Stomach (tissue), 9 donors: ENCODE results near the gene UBQLN3. TPM values are rescaled to one million over a fixed set of nuclear protein-coding genes. Genes with fewer than 3 reads are reported as not detected.

Experiments
- DNase-seq, 2 donors: peaks; one replicate each; pipeline versions ENCODE4 v3.0.0 to v3.0.0-alpha.2; 2013 to 2019
- H3K27ac ChIP-seq, 5 donors: fragments of 200-600 bp in 4 of 5; sonication (generic) in 4 of 5; one replicate each; pipeline ENCODE4 v1.5.1; 2013 to 2019; ENCODE audit warnings: mild to moderate bottlenecking in 1 of 5, moderate library complexity in 1 of 5
- H3K27me3 ChIP-seq, 3 donors: fragments of 200-600 bp; sonication (generic); one replicate each; pipeline ENCODE4 v1.5.1; 2017 to 2019; ENCODE audit warnings: mixed run types in 1 of 3
- H3K36me3 ChIP-seq, 4 donors: fragments of 200-600 bp; sonication (generic); 1 replicate in 3 of 4; 2 replicates in 1 of 4; pipeline ENCODE4 v1.5.1; 2016 to 2019
- H3K4me1 ChIP-seq, 4 donors: fragments of 200-600 bp; sonication (generic); one replicate each; pipeline ENCODE4 v1.5.1; 2016 to 2019
- H3K4me3 ChIP-seq, 4 donors: fragments of 200-600 bp; sonication (generic) in 3 of 4; one replicate each; pipeline ENCODE4 v1.5.1; 2016 to 2019; ENCODE audit warnings: mild to moderate bottlenecking in 1 of 4
- H3K9me3 ChIP-seq, 4 donors: fragments of 200-600 bp; sonication (generic); one replicate each; pipeline ENCODE4 v1.5.1; 2016 to 2019
- EP300 ChIP-seq: sonication (generic); formaldehyde crosslinking; IDR thresholded peaks from one replicate; pipeline ENCODE4 v1.6.1; 2017; ENCODE audit warnings: antibody characterized with exemption
- POLR2A ChIP-seq, 4 donors: fragments of 450-650 bp; IDR thresholded peaks; one replicate each; pipeline ENCODE4 v1.6.1; 2016; ENCODE audit warnings: antibody characterized with exemption in 4 of 4, control low read depth in 2 of 4, mild to moderate bottlenecking in 1 of 4, moderate library complexity in 1 of 4
- POLR2AphosphoS5 ChIP-seq, 3 donors: sonication (generic); formaldehyde crosslinking; IDR thresholded peaks; one replicate each; pipeline ENCODE4 v1.6.1; 2016; ENCODE audit warnings: antibody characterized with exemption in 3 of 3
- WGBS, 5 donors: extraction: QIAGEN DNeasy Blood & Tissue Kit in 3 of 5; methylation state at CpG; one replicate each; pipeline versions ENCODE4 v1.1.5 to v1.1.7; 2013 to 2018; 5-methylcytosine and 5-hydroxymethylcytosine counted together
- intact Hi-C: fragments of 100-400 bp; cut with DNase I; formaldehyde crosslinking; loops from one replicate; pipeline ENCODE4 v1.15.1; 2023; ENCODE audit warnings: low total_unique reads
- polyA plus RNA-seq, 3 donors: library from polyadenylated mRNA; stranded (reverse); fragments of 200-250 nt; gene quantifications; one replicate each; pipeline ENCODE4 v1.2.3, GENCODE V29; 2013
- total RNA-seq, 5 donors: library from RNA; depleted of rRNA; stranded (reverse); fragments of >200 nt; gene quantifications; one replicate each; pipeline versions ENCODE4 v1.1.0 to v1.2.3, GENCODE V29; 2014 to 2016
- TF ChIP-seq, protein P1 (sequence below), 7 experiments: fragments of 450-650 bp in 4 of 7; fragments of 200-600 bp in 3 of 7; sonication (generic) in 3 of 7; IDR thresholded peaks; one replicate each; pipeline ENCODE4 v1.5.1; 2016 to 2019; ENCODE audit warnings: antibody characterized with exemption in 7 of 7, control low read depth in 2 of 7, mild to moderate bottlenecking in 1 of 7
- donor health status: healthy with polysubstance abuse.
- donor health status: Bipolar disorder and iron deficiency.
- donor health status: healthy.

Gene UBQLN3
- total and polyA plus RNA-seq, 8 donors = 1.1 TPM; not detected in 7

GRCh38 chr11:5499671-5500070, 10.1 kb downstream of the UBQLN3 start:
- no peaks in the 10 kb centered on the region for H3K9me3 ChIP-seq
- no peak overlapping the region for H3K4me3 ChIP-seq
- no peaks in the 10 kb centered on the region for H3K27me3 ChIP-seq
- intact Hi-C loops = no loop called here
- H3K27ac ChIP-seq = no peak overlapping the region
- H3K4me1 ChIP-seq = no peaks in the 10 kb centered on the region
- no peak for DNase-seq
- no peak for TF ChIP-seq POLR2AphosphoS5 (IDR thresholded peaks at IDR 0.05)
- TF ChIP-seq POLR2A (IDR thresholded peaks at IDR 0.05) = no peak
- TF ChIP-seq, protein P1, sequence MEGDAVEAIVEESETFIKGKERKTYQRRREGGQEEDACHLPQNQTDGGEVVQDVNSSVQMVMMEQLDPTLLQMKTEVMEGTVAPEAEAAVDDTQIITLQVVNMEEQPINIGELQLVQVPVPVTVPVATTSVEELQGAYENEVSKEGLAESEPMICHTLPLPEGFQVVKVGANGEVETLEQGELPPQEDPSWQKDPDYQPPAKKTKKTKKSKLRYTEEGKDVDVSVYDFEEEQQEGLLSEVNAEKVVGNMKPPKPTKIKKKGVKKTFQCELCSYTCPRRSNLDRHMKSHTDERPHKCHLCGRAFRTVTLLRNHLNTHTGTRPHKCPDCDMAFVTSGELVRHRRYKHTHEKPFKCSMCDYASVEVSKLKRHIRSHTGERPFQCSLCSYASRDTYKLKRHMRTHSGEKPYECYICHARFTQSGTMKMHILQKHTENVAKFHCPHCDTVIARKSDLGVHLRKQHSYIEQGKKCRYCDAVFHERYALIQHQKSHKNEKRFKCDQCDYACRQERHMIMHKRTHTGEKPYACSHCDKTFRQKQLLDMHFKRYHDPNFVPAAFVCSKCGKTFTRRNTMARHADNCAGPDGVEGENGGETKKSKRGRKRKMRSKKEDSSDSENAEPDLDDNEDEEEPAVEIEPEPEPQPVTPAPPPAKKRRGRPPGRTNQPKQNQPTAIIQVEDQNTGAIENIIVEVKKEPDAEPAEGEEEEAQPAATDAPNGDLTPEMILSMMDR (IDR thresholded peaks at IDR 0.05) = no peak
- TF ChIP-seq EP300 = no peak
- no peaks in the 10 kb centered on the region for H3K36me3 ChIP-seq
- WGBS, 5 donors = 52 to 61% (median 55%) methylated on average over 2 of the region's 2 CpGs

DNA sequence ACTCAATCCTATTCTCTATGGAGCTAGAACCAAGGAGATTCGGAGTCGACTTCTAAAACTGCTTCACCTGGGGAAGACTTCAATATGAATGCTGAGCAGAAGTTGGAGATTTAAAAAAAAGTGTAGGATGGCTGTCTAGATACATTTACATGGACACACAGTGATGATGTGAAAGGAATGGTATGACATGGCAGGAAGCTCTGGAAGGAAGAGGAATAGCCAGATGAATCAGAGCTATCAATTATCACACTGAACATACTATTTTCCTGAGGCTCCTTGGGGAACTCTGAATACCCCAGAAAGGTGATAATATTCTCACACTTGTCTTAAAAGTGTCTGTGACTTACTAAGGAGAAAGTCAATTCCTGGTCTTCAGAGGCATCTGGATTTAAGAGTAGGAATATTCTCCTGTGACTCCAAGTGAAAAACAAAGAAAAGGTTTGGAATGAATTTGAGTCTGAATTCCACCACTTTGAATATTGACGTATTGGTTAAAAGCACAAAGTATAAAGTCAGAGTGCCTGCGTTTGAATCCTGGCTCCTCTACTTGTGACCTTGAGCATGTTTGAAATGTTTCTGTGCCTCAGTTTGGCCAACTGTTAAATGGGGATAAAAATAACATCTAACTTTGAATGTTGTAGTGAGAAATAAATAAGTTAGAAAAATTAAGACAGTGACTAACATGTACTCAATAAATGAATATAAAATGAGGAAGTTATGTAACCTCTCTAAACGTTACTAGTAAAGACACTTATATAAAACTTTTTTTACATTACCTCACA, 20.0 kb downstream of the UBQLN3 start:
- H3K27ac ChIP-seq = no peak overlapping the region
- no peaks in the 10 kb centered on the region for H3K36me3 ChIP-seq
- intact Hi-C loops = loop anchor here (5.0 kb wide), 1 partner anchor 318 kb away; the partner anchor contains the start of gene OR52N2
- no peak overlapping the region for H3K4me3 ChIP-seq
- no peaks in the 10 kb centered on the region for H3K4me1 ChIP-seq
- DNase-seq = no peak
- 47 to 54% (median 52%) methylated on average over 5 of the region's 5 CpGs for WGBS, 5 donors
- no peaks in the 10 kb centered on the region for H3K27me3 ChIP-seq
- H3K9me3 ChIP-seq = no peaks in the 10 kb centered on the region
- TF ChIP-seq, protein P1 (IDR thresholded peaks at IDR 0.05) = no peak
- no peak for TF ChIP-seq POLR2AphosphoS5 (IDR thresholded peaks at IDR 0.05)
- no peak for TF ChIP-seq POLR2A (IDR thresholded peaks at IDR 0.05)
- TF ChIP-seq EP300 = no peak

DNA sequence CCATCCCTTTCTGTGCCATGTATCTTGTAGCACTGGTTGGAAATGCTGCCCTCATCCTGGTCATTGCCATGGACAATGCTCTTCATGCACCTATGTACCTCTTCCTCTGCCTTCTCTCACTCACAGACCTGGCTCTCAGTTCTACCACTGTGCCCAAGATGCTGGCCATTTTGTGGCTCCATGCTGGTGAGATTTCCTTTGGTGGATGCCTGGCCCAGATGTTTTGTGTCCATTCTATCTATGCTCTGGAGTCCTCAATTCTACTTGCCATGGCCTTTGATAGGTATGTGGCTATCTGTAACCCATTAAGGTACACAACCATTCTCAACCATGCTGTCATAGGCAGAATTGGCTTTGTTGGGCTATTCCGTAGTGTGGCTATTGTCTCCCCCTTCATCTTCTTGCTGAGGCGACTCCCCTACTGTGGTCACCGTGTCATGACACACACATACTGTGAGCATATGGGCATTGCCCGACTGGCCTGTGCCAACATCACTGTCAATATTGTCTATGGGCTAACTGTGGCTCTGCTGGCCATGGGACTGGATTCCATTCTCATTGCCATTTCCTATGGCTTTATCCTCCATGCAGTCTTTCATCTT, 20.9 kb downstream of the UBQLN3 start:
- Histone ChIP-seq H3K4me3 (no peak overlapping the region), H3K36me3 (no peaks in the 10 kb centered on the region), H3K9me3 (no peaks in the 10 kb centered on the region), H3K27ac (no peak overlapping the region), H3K27me3 (no peaks in the 10 kb centered on the region), H3K4me1 (no peaks in the 10 kb centered on the region)
- DNase-seq = no peak
- 82 to 97% (median 94%) methylated on average over 4 of the region's 4 CpGs for WGBS, 5 donors
- TF ChIP-seq POLR2A (IDR thresholded peaks at IDR 0.05) (no peak), POLR2AphosphoS5 (IDR thresholded peaks at IDR 0.05) (no peak), EP300 (no peak)
- TF ChIP-seq, protein P1 (IDR thresholded peaks at IDR 0.05) = no peak
- intact Hi-C loops = loop anchor here (5.0 kb wide), 1 partner anchor 318 kb away; the partner anchor contains the start of gene OR52N2

DNA sequence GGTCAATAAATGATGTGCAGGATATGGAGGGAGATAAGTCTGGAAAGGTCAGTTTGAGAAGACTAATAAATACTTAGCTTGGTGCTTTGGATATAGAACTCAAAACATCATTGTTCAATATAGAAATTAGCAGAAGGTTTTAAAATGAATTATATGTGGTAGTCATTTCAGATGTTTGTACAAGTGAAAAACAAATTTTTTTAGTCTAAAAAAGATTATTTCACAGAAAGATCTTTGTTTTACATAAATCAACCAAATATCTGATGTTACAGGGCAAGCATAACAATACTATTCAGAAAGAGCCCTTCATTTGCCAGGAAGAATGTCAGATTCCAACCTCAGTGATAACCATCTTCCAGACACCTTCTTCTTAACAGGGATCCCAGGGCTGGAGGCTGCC, 21.4 kb downstream of the UBQLN3 start, which contains the start of gene OR52D1:
TSS of gene OR52D1 (plus strand) at position 301 of the 400 bp plus-strand sequence. CDS start at position 323, 22 bp downstream.
- H3K36me3 ChIP-seq = no peaks in the 10 kb centered on the region
- intact Hi-C loops = loop anchor here (5.0 kb wide), 1 partner anchor 319 kb away; the partner anchor contains the start of gene OR52N2
- no peaks in the 10 kb centered on the region for H3K9me3 ChIP-seq
- no peaks in the 10 kb centered on the region for H3K4me1 ChIP-seq
- no peak within 1 kb of the TSS for H3K4me3 ChIP-seq
- TF ChIP-seq POLR2A (IDR thresholded peaks at IDR 0.05) (no peak), EP300 (no peak), POLR2AphosphoS5 (IDR thresholded peaks at IDR 0.05) (no peak)
- TF ChIP-seq, protein P1 (IDR thresholded peaks at IDR 0.05) = no peak
- no peak within 1 kb of the TSS for H3K27ac ChIP-seq
- DNase-seq = no peak
- no peaks in the 10 kb centered on the region for H3K27me3 ChIP-seq
